ENCODE results near the gene OPA3.

- TF ChIP-seq CTCF (IDR thresholded peaks at IDR 0.05; ENCODE audit: low read length) (no peak), EZH2 (IDR thresholded peaks at IDR 0.05; ENCODE audit: borderline replicate concordance, low read length) (no peak)
These were observed 45.9 kb upstream of the OPA3 start for GRCh38 chr19:45630463-45630862.

Data from OCI-LY1 (cell line).